ENCODE results near the gene TSPAN8. TPM values are rescaled to one million over a fixed set of nuclear protein-coding genes. Genes with fewer than 3 reads are reported as not detected.
"Not testable (repeated sequence)": the region's sequence is repeated elsewhere in the genome, so short reads cannot be mapped to it uniquely, and the experiment has no call there.

The TSPAN8 gene
- total RNA-seq, 2 donors from 2014 or later, result not detected

- H3K4me1 Mint-ChIP-seq (ENCODE audit: low read depth in 2 of 2), result no peaks in the 10 kb centered on the region
- no peaks in the 10 kb centered on the region for H3K36me3 Mint-ChIP-seq
- no peak for DNase-seq (ENCODE audit: low spot score)
- ATAC-seq, result no peak
- H3K27ac Mint-ChIP-seq, result no peak overlapping the region
- no peak overlapping the region for H3K4me3 Mint-ChIP-seq
- H3K27me3 Mint-ChIP-seq, result no peaks in the 10 kb centered on the region
- H3K9me3 Mint-ChIP-seq, result peaks cover 8% of the 10 kb centered on the region
These were observed 17.0 kb upstream of the TSPAN8 start for GRCh38 chr12:71174825-71175224.

DNA sequence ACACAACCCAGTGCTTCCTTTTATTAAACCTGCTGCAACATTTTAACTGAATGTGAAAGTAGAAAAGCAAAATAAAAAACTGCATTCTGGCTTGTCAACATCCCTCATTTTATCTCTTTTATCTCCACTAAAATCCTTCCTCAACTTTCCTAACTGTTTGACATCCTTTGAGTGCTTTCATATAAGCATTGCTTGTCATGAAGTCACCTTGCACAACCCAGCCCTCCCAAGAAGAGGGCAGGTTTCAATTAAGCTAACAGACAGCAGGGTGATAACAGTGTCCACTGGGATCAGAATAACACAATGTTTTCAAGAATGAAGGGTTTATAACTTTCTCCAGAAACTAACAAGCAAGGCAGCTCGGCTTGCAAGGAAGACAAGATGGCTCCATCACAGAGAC, 16.3 kb upstream of the TSPAN8 start:
- H3K27ac Mint-ChIP-seq, result no peak overlapping the region
- no peaks in the 10 kb centered on the region for H3K4me1 Mint-ChIP-seq (ENCODE audit: low read depth in 2 of 2)
- ATAC-seq, result no peak
- H3K27me3 Mint-ChIP-seq, result no peaks in the 10 kb centered on the region
- no peak for DNase-seq (ENCODE audit: low spot score)
- H3K4me3 Mint-ChIP-seq, result no peak overlapping the region
- H3K36me3 Mint-ChIP-seq, result no peaks in the 10 kb centered on the region
- H3K9me3 Mint-ChIP-seq, result peaks cover 10% of the 10 kb centered on the region

DNA sequence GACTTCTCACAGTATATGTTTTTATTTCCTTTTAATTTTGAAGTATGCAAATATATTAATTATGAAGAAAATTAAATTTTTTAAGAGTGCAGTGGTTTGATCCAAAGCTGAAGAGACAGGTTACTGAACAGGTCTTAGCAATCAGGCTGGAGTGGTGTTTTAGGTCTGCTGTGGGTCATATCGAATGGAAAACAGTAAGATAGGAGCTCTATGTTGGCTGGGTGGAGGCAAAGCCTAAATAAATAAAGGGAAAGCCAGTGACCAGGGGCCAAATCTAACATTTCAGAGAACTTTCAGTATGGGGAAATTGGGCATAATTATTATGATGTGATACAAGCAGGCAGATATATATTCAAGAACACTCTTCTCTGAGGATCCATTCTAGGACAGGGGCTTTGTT, 12.7 kb upstream of the TSPAN8 start:
- peaks cover 5% of the 10 kb centered on the region for H3K36me3 Mint-ChIP-seq
- H3K4me1 Mint-ChIP-seq (ENCODE audit: low read depth in 2 of 2), result no peaks in the 10 kb centered on the region
- no peak for DNase-seq (ENCODE audit: low spot score)
- H3K9me3 Mint-ChIP-seq, result peaks cover 15% of the 10 kb centered on the region
- no peaks in the 10 kb centered on the region for H3K27me3 Mint-ChIP-seq
- H3K27ac Mint-ChIP-seq, result no peak overlapping the region
- no peak overlapping the region for H3K4me3 Mint-ChIP-seq
- no peak for ATAC-seq

- Mint-ChIP-seq H3K36me3 (peaks cover 9% of the 10 kb centered on the region), H3K4me1 (ENCODE audit: low read depth in 2 of 2) (no peaks in the 10 kb centered on the region), H3K27ac (no peak overlapping the region), H3K9me3 (peaks cover 20% of the 10 kb centered on the region), H3K27me3 (no peaks in the 10 kb centered on the region), H3K4me3 (no peak overlapping the region)
- ATAC-seq (no peak), DNase-seq (ENCODE audit: low spot score) (no peak)
These were observed 11.5 kb upstream of the TSPAN8 start for GRCh38 chr12:71169286-71169685.

DNA sequence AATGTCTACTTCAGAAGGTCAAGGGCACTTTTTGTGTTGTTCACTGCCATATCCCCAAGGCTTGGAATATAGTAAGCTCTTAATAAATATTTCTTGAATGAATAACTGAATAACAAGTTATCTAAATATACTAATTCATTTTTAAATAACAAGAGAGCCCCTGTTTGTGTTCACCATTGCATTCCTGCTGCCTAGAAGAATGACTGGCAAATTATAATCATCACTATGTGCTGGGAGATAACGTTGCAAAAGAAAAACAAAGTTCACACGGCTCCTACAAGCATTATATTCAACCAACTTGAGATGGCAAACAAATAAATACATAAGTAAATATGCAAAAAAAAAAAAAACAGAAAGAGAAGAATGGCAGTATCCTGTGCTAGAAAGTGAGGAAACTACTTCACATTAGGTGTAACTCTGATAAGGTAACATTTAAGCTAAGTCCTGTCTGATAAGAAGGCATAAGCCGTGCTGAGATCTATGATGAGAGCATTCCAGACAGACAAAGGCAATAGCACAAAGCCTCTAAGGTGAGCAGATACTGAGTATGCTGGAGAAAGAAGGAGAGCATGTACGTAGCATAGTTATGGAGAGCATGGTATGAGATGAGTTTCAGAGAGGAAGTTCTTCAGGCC, 9.2 kb upstream of the TSPAN8 start:
- Mint-ChIP-seq H3K9me3 (peaks cover 17% of the 10 kb centered on the region), H3K4me1 (ENCODE audit: low read depth in 2 of 2) (no peaks in the 10 kb centered on the region), H3K36me3 (peaks cover 9% of the 10 kb centered on the region), H3K27ac (no peak overlapping the region), H3K27me3 (no peaks in the 10 kb centered on the region), H3K4me3 (no peak overlapping the region)
- no peak for DNase-seq (ENCODE audit: low spot score)
- ATAC-seq, result no peak

DNA sequence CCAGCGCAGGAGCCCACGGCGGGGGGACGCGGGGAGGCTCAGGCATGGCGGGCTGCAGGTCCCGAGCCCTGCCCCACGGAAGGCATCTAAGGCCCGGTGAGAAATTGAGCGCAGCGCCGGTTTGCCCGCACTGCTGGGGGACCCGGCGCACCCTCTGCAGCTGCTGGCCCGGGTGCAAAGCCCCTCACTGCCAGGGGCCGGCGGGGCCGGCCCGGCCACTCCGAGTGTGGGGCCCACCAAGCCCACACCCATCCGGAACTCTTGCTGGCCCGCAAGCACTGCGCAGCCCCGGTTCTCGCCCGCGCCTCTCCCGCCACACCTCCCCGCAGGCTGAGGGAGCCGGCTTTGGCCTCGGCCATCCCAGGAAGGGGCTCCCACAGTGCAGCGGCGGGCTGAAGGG, 8.5 kb upstream of the TSPAN8 start:
- H3K27ac Mint-ChIP-seq, result no peak overlapping the region
- ATAC-seq, result no peak
- H3K27me3 Mint-ChIP-seq, result no peaks in the 10 kb centered on the region
- no peak overlapping the region for H3K4me3 Mint-ChIP-seq
- DNase-seq (ENCODE audit: low spot score), result no peak
- H3K9me3 Mint-ChIP-seq, result peaks cover 22% of the 10 kb centered on the region
- H3K36me3 Mint-ChIP-seq, result peaks cover 9% of the 10 kb centered on the region
- H3K4me1 Mint-ChIP-seq (ENCODE audit: low read depth in 2 of 2), result no peaks in the 10 kb centered on the region

GRCh38 chr12:71165780-71166179, 8.0 kb upstream of the TSPAN8 start:
- not testable (repeated sequence) for H3K36me3 Mint-ChIP-seq; ATAC-seq; H3K4me3 Mint-ChIP-seq; H3K27me3 Mint-ChIP-seq; H3K27ac Mint-ChIP-seq; H3K4me1 Mint-ChIP-seq (ENCODE audit: low read depth in 2 of 2); DNase-seq (ENCODE audit: low spot score)
- H3K9me3 Mint-ChIP-seq, result peaks cover 22% of the 10 kb centered on the region

- Mint-ChIP-seq H3K9me3 (peaks cover 26% of the 10 kb centered on the region), H3K36me3 (peaks cover 9% of the 10 kb centered on the region), H3K27ac (no peak overlapping the region), H3K4me3 (no peak overlapping the region), H3K4me1 (ENCODE audit: low read depth in 2 of 2) (no peaks in the 10 kb centered on the region), H3K27me3 (no peaks in the 10 kb centered on the region)
- ATAC-seq (no peak), DNase-seq (ENCODE audit: low spot score) (no peak)
These were observed 6.9 kb upstream of the TSPAN8 start for GRCh38 chr12:71164568-71165197.

DNA sequence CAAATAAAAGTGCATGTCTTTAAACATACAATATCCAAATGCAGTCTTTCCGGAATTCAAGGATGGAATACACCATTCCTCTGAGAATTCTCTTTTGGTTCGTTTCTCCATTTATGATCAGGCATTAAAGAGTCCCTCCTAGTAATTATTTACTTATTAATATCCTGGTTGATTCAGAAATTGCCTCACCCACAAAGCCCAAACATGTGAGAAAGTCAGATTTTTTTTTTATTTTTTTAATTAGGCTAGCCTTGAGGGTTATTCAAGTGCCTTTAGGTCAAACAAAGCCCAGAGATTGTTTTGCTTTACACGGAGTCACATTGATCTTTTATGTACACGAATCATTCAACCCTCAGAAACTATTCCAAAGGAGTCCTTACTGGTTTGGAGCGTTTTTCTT, 6.4 kb upstream of the TSPAN8 start:
- ATAC-seq (no peak), DNase-seq (ENCODE audit: low spot score) (no peak)
- no peak overlapping the region for H3K4me3 Mint-ChIP-seq
- H3K36me3 Mint-ChIP-seq, result peaks cover 9% of the 10 kb centered on the region
- H3K27ac Mint-ChIP-seq, result no peak overlapping the region
- no peaks in the 10 kb centered on the region for H3K4me1 Mint-ChIP-seq (ENCODE audit: low read depth in 2 of 2)
- H3K9me3 Mint-ChIP-seq, result peaks cover 23% of the 10 kb centered on the region
- no peaks in the 10 kb centered on the region for H3K27me3 Mint-ChIP-seq

DNA sequence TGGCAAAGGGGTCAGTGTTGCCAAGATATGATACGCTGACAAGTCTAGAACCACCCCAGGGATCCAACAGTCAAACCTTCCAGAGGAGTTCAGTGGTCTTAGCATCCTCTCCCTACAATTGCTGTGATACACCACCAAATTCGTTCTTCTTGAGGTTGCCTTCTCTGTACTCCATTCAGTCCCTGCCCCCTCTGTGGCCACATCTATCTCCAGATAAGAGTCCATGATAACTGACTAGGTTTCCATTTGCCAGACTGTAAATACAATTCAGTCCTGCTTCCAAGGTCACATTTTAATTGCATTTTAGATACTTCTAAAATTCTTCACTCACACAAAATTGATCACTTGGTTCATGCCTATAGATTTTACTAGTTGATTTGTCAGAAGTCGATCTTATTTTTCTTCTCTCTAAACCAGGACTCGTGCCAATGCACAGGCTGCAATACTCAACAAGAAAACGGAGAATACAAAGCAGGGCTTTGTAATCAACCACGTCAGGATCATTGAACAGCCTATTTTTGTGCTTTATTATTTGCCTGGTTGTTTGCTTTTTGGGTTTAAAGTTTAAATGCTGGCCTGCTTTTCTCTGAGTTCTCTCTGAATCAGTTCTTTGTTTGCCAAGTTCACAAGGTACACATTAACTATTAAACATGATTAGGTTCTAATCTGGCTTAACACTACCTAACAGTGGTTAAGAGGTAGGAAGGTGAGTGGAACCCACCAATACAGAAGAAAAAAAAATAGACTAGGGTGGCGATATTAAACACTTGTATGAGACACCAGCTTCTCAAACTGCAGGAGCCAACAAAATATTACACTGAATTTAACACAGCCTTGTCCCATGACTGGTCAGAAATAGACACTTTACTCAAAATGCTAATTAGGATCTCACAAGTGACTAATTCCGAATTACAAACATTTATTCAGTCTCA, 5.3 kb upstream of the TSPAN8 start:
- no peaks in the 10 kb centered on the region for H3K27me3 Mint-ChIP-seq
- H3K27ac Mint-ChIP-seq, result no peak overlapping the region
- no peaks in the 10 kb centered on the region for H3K4me1 Mint-ChIP-seq (ENCODE audit: low read depth in 2 of 2)
- H3K9me3 Mint-ChIP-seq, result peaks cover 22% of the 10 kb centered on the region
- ATAC-seq (no peak), DNase-seq (ENCODE audit: low spot score) (no peak)
- no peak overlapping the region for H3K4me3 Mint-ChIP-seq
- peaks cover 9% of the 10 kb centered on the region for H3K36me3 Mint-ChIP-seq

DNA sequence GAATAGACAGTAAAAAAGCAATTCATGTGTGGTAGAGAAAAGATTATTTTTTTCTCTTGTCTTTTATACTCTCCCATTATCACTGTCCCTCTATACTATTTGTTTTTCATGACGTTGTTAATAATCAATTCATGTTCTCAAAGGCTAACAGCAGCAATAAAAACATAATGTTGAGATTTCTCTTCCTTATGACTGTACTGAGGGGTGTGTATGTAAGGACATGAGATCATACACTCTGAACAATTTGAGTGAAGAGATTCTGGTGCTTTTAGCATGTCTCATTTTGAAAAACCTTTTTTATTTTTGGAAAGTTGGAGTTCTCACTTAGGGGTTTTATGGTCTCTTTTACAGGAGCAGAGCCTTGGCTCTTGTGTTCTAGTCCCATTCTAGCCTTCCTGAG, 3.8 kb upstream of the TSPAN8 start:
- H3K36me3 Mint-ChIP-seq, result peaks cover 4% of the 10 kb centered on the region
- H3K27me3 Mint-ChIP-seq, result no peaks in the 10 kb centered on the region
- no peak overlapping the region for H3K27ac Mint-ChIP-seq
- H3K9me3 Mint-ChIP-seq, result peaks cover 14% of the 10 kb centered on the region
- no peak for ATAC-seq
- no peak for DNase-seq (ENCODE audit: low spot score)
- no peak overlapping the region for H3K4me3 Mint-ChIP-seq
- no peaks in the 10 kb centered on the region for H3K4me1 Mint-ChIP-seq (ENCODE audit: low read depth in 2 of 2)

GRCh38 chr12:71160585-71160984, 2.8 kb upstream of the TSPAN8 start:
- no peaks in the 10 kb centered on the region for H3K27me3 Mint-ChIP-seq
- no peak for ATAC-seq
- H3K9me3 Mint-ChIP-seq, result peaks cover 13% of the 10 kb centered on the region
- no peaks in the 10 kb centered on the region for H3K4me1 Mint-ChIP-seq (ENCODE audit: low read depth in 2 of 2)
- peaks cover 4% of the 10 kb centered on the region for H3K36me3 Mint-ChIP-seq
- H3K4me3 Mint-ChIP-seq, result no peak overlapping the region
- H3K27ac Mint-ChIP-seq, result no peak overlapping the region
- DNase-seq (ENCODE audit: low spot score), result no peak

- peaks cover 9% of the 10 kb centered on the region for H3K9me3 Mint-ChIP-seq
- ATAC-seq (no peak), DNase-seq (ENCODE audit: low spot score) (no peak)
- H3K4me1 Mint-ChIP-seq (ENCODE audit: low read depth in 2 of 2), result no peaks in the 10 kb centered on the region
- H3K4me3 Mint-ChIP-seq, result no peak overlapping the region
- H3K36me3 Mint-ChIP-seq, result peaks cover under 1% of the 10 kb centered on the region
- no peak overlapping the region for H3K27ac Mint-ChIP-seq
- no peaks in the 10 kb centered on the region for H3K27me3 Mint-ChIP-seq
These were observed 2.1 kb upstream of the TSPAN8 start for GRCh38 chr12:71159878-71160277.

GRCh38 chr12:71159264-71159663, 1.5 kb upstream of the TSPAN8 start:
- Mint-ChIP-seq H3K27ac (no peak overlapping the region), H3K36me3 (no peaks in the 10 kb centered on the region), H3K4me3 (no peak overlapping the region), H3K27me3 (no peaks in the 10 kb centered on the region), H3K9me3 (peaks cover 9% of the 10 kb centered on the region), H3K4me1 (ENCODE audit: low read depth in 2 of 2) (no peaks in the 10 kb centered on the region)
- ATAC-seq (no peak), DNase-seq (ENCODE audit: low spot score) (no peak)

All from natural killer cell treated with Interleukin-12 subunit alpha and Interleukin-12 subunit beta and Interleukin-15 and Interleukin-18, amount 100 ng/mL, for 72 hours (primary cell).